HCT116 (cell line): ENCODE measurements around the gene COL16A1. TPM values are rescaled to one million over a fixed set of nuclear protein-coding genes. Genes with fewer than 3 reads are reported as not detected.
A peak's percentile ranks its signal among the peaks of the same experiment; 100 is the strongest.

Source experiments
- ATAC-seq: fragments of 200-7000 bp; cut with Tn5 transposase; 2 replicates; pipeline ENCODE4 v1.9.1; 2020; ENCODE audit warnings: mild to moderate bottlenecking, moderate library complexity
- BruUV-seq: library from RNA; stranded (reverse); fragments of 400-500 nt; replicated peaks from 2 replicates; lab custom pipeline; 2021; lab: Mats Ljungman, UMichigan
- CTCF ChIA-PET: fragments of 300-600 bp; sonication (Branson Sonifier 250); formaldehyde crosslinking; loops from one replicate; lab custom pipeline; 2021; ENCODE audit warnings: antibody characterized with exemption; lab: Charles Lee
- POLR2A ChIA-PET: fragments of 300-600, 350-600 bp; sonication (Branson Sonifier 250); formaldehyde crosslinking; loops from one replicate; lab custom pipeline; 2021; ENCODE audit warnings: antibody characterized with exemption; lab: Charles Lee
- RAD21 ChIA-PET, 2 experiments: fragments of 300-600 bp; sonication (Branson Sonifier 250); formaldehyde crosslinking; loops; one replicate each; lab custom pipeline; 2023; ENCODE audit warnings: low total read pairs in 2 of 2; ENCODE audit not compliant: uncharacterized antibody in 2 of 2, unreplicated experiment in 2 of 2, low non-redundant PET in 1 of 2; lab: Charles Lee
- DNase-seq: peaks from one replicate; pipeline ENCODE4 v3.0.0-alpha.2; 2010; ENCODE audit warnings: low read depth, low spot score
- H2AFZ ChIP-seq: fragments of 200-600 bp; shearing (Covaris generic), sonication (generic); 2 replicates; pipeline ENCODE4 v1.6.1; 2017; ENCODE audit warnings: low read depth, mixed run types, mixed read lengths, antibody characterized with exemption, low read length; ENCODE audit not compliant: poor library complexity, severe bottlenecking
- H3K27ac ChIP-seq: 2 replicates; pipeline ENCODE4 v1.5.1; 2012; ENCODE audit warnings: low read depth, low read length
- H3K27me3 ChIP-seq: fragments of 200-600 bp; sonication (generic); 2 replicates; pipeline ENCODE4 v1.6.1; 2016; ENCODE audit warnings: mixed run types, low read length, mixed read lengths; ENCODE audit not compliant: insufficient read depth
- H3K36me3 ChIP-seq, 2 experiments: fragments of 200-500 bp in 1 of 2; fragments of 200-600 bp in 1 of 2; sonication (Bioruptor generic) in 1 of 2; sonication (generic) in 1 of 2; 2 replicates each; pipeline versions ENCODE4 v1.5.1 to v1.6.1; 2014 to 2016; ENCODE audit warnings: low read length in 2 of 2, inconsistent platforms in 1 of 2, mixed read lengths in 1 of 2, mixed run types in 1 of 2; ENCODE audit not compliant: insufficient read depth in 2 of 2, control insufficient read depth in 1 of 2
- H3K4me1 ChIP-seq, 2 experiments: fragments of 200-600 bp in 1 of 2; sonication (generic) in 1 of 2; 2 replicates each; pipeline versions ENCODE4 v1.5.1 to v1.6.1; 2012 to 2017; ENCODE audit warnings: low read length in 2 of 2, inconsistent platforms in 1 of 2, mild to moderate bottlenecking in 1 of 2, mixed read lengths in 1 of 2, mixed run types in 1 of 2, moderate library complexity in 1 of 2; ENCODE audit not compliant: insufficient read depth in 2 of 2, control insufficient read depth in 1 of 2
- H3K4me2 ChIP-seq: fragments of 200-600 bp; sonication (generic); 2 replicates; pipeline ENCODE4 v1.6.1; 2017; ENCODE audit warnings: mixed run types, low read length, mixed read lengths
- H3K4me3 ChIP-seq, 2 experiments: fragments of 200-600 bp in 1 of 2; sonication (generic) in 1 of 2; replicated peaks in 1 of 2; 2 replicates each; pipeline ENCODE4 v1.5.1; 2011 to 2016; ENCODE audit warnings: low read length in 2 of 2, control low read depth in 1 of 2, low read depth in 1 of 2, mild to moderate bottlenecking in 1 of 2, mixed read lengths in 1 of 2, mixed run types in 1 of 2
- H3K79me2 ChIP-seq: fragments of 200-600 bp; sonication (generic); 2 replicates; pipeline ENCODE4 v1.6.1; 2017; ENCODE audit warnings: mild to moderate bottlenecking, mixed run types, low read length, moderate library complexity, mixed read lengths; ENCODE audit not compliant: insufficient read depth
- H3K9ac ChIP-seq: fragments of 200-600 bp; sonication (generic); 2 replicates; pipeline ENCODE4 v1.6.1; 2016; ENCODE audit warnings: low read length, mixed read lengths
- H3K9me2 ChIP-seq: fragments of 200-600 bp; sonication (generic), shearing (Covaris generic); 2 replicates; pipeline ENCODE4 v1.6.1; 2017; ENCODE audit warnings: mixed run types, mild to moderate bottlenecking, moderate library complexity; ENCODE audit not compliant: insufficient read depth
- H3K9me3 ChIP-seq, 2 experiments: fragments of 200-500 bp in 1 of 2; fragments of 200-600 bp in 1 of 2; sonication (Bioruptor generic) in 1 of 2; sonication (generic) in 1 of 2; 2 replicates each; pipeline ENCODE4 v1.6.1; 2014 to 2017; ENCODE audit warnings: low read length in 2 of 2, mixed read lengths in 2 of 2, inconsistent platforms in 1 of 2, low read depth in 1 of 2, mild to moderate bottlenecking in 1 of 2, mixed run types in 1 of 2, moderate library complexity in 1 of 2; ENCODE audit not compliant: control insufficient read depth in 1 of 2, insufficient read depth in 1 of 2
- H4K20me1 ChIP-seq: fragments of 200-600 bp; sonication (generic), shearing (Covaris generic); 2 replicates; pipeline ENCODE4 v1.6.1; 2017; ENCODE audit warnings: mixed run types, mild to moderate bottlenecking, moderate library complexity; ENCODE audit not compliant: insufficient read depth
- ATF3 ChIP-seq: IDR thresholded peaks from 2 replicates; pipeline ENCODE4 v1.6.1; 2012
- CBX3 ChIP-seq: IDR thresholded peaks from 2 replicates; pipeline ENCODE4 v1.6.1; 2012; ENCODE audit warnings: low read depth
- CEBPB ChIP-seq: IDR thresholded peaks from 2 replicates; pipeline ENCODE4 v1.6.1; 2012; ENCODE audit warnings: low read depth
- CTCF ChIP-seq, 3 experiments: fragments of 200-600 bp in 1 of 3; sonication (generic) in 1 of 3; IDR thresholded peaks in 2 of 3; conservative IDR thresholded peaks in 1 of 3; 2 replicates each; pipeline ENCODE4 v1.5.1; 2012 to 2017; ENCODE audit warnings: low read depth in 2 of 3, low read length in 2 of 3, antibody characterized with exemption in 1 of 3, borderline replicate concordance in 1 of 3, control low read depth in 1 of 3, mild to moderate bottlenecking in 1 of 3, mixed read lengths in 1 of 3, mixed run types in 1 of 3, moderate library complexity in 1 of 3; ENCODE audit not compliant: insufficient read depth in 1 of 3
- ELF1 ChIP-seq: IDR thresholded peaks from 2 replicates; pipeline ENCODE4 v1.6.1; 2012; ENCODE audit warnings: low read depth, borderline replicate concordance
- EZH2 ChIP-seq: fragments of 200-600 bp; sonication (generic); IDR thresholded peaks from 2 replicates; pipeline ENCODE4 v1.6.1; 2017; ENCODE audit warnings: antibody characterized with exemption, mixed run types
- EZH2phosphoT487 ChIP-seq: fragments of 200-600 bp; IDR thresholded peaks from 2 replicates; pipeline ENCODE4 v1.6.1; 2018; ENCODE audit warnings: antibody characterized with exemption, borderline replicate concordance
- POLR2A ChIP-seq: IDR thresholded peaks from 2 replicates; pipeline ENCODE4 v1.7.0; 2011; ENCODE audit warnings: borderline replicate concordance; ENCODE audit not compliant: insufficient read depth, insufficient read length; ENCODE audit errors: extremely low read depth
- POLR2AphosphoS5 ChIP-seq: IDR thresholded peaks from 2 replicates; pipeline ENCODE4 v1.6.1; 2011; ENCODE audit warnings: mild to moderate bottlenecking, low read depth, low read length, moderate library complexity
- RAD21 ChIP-seq: IDR thresholded peaks from 2 replicates; pipeline ENCODE4 v1.6.1; 2012; ENCODE audit warnings: low read depth, mild to moderate bottlenecking
- SIN3A ChIP-seq: IDR thresholded peaks from 2 replicates; pipeline ENCODE4 v1.6.1; 2012; ENCODE audit warnings: low read depth
- SRF ChIP-seq: IDR thresholded peaks from 2 replicates; pipeline ENCODE4 v1.6.1; 2012; ENCODE audit warnings: low read depth
- YY1 ChIP-seq: IDR thresholded peaks from 2 replicates; pipeline ENCODE4 v1.6.1; 2011; ENCODE audit warnings: low read length, low read depth, moderate library complexity, mild to moderate bottlenecking; ENCODE audit not compliant: insufficient replicate concordance; ENCODE audit errors: extremely low read depth
- ZNF274 ChIP-seq: fragments of 200-500 bp; sonication (Bioruptor generic); IDR thresholded peaks from 2 replicates; pipeline ENCODE4 v1.6.1; 2014; ENCODE audit warnings: mild to moderate bottlenecking, low read depth, low read length, inconsistent platforms
- intact Hi-C: fragments of 100-400 bp; cut with micrococcal nuclease; formaldehyde crosslinking; loops from 2 replicates; pipeline ENCODE4 v1.10.0; 2022
- total RNA-seq: library from RNA; stranded (reverse); gene quantifications from one replicate; pipeline ENCODE4 v1.2.1, GENCODE V29; 2021; ENCODE audit not compliant: unreplicated experiment

The COL16A1 gene
- total RNA-seq, 1 experiment from 2014 or later: 2.2 TPM

GRCh38 chr1:31708324-31708723 is 4.5 kb upstream of the COL16A1 start:
- ChIA-PET POLR2A (no interaction called here), CTCF (interaction anchor here (0.7 to 2.1 kb wide), 6 partner anchors 8 to 81 kb away, joined by 3 to 8 read pairs (median 4); no protein-coding TSS in a partner anchor), RAD21 (interaction anchor here in 1 of 2 experiments (0.7 kb wide), 1 partner anchor 81 kb away, joined by 3 read pairs; no protein-coding TSS in a partner anchor)
- no peak overlapping the region for H3K9ac ChIP-seq
- TF ChIP-seq RAD21 (no peak), CTCF (IDR thresholded peaks at IDR 0.05 in 2 of 3, conservative IDR thresholded peaks at IDR 0.05 in 1 of 3; ENCODE audit: borderline replicate concordance in 1 of 3, insufficient read depth in 1 of 3, low read depth in 2 of 3, low read length in 2 of 3) (no peak), ZNF274 (no peak), CEBPB (no peak), ELF1 (no peak), CBX3 (no peak), ATF3 (no peak), POLR2A (no peak), SIN3A (no peak), YY1 (no peak), EZH2phosphoT487 (no peak), SRF (no peak), POLR2AphosphoS5 (no peak), EZH2 (no peak)
- no TSS peak for BruUV-seq
- no peak overlapping the region for H2AFZ ChIP-seq
- H3K27me3 ChIP-seq: no peaks in the 10 kb centered on the region
- H3K4me2 ChIP-seq: peak overlapping the region; percentile 55
- no peaks in the 10 kb centered on the region for H3K9me2 ChIP-seq
- peaks cover 20 to 49% of the 10 kb centered on the region in 2 experiments for H3K4me1 ChIP-seq
- H3K27ac ChIP-seq: no peak overlapping the region
- no peak for DNase-seq
- no peaks in the 10 kb centered on the region for H3K36me3 ChIP-seq
- ATAC-seq: no peak
- no peaks in the 10 kb centered on the region for H3K79me2 ChIP-seq
- intact Hi-C loops: no loop called here
- no peak overlapping the region for H3K4me3 ChIP-seq
- H3K9me3 ChIP-seq: no peaks in the 10 kb centered on the region
- H4K20me1 ChIP-seq: no peaks in the 10 kb centered on the region
